NCI-H146 (cell line): Measurements from ENCODE around the gene LPP.

Experiments used
- DNase-seq: peaks from one replicate; lab custom pipeline; 2025; lab: John Stamatoyannopoulos, UW

Gene LPP

GRCh38 chr3:188797045-188797444, 643.1 kb downstream of the LPP start:
- no peak for DNase-seq

GRCh38 chr3:188798556-188799145, 644.7 kb downstream of the LPP start:
- no peak for DNase-seq

GRCh38 chr3:188801393-188801792, 647.4 kb downstream of the LPP start:
- no peak for DNase-seq

- no peak for DNase-seq
These were observed 648.7 kb downstream of the LPP start for GRCh38 chr3:188802645-188803044.

- DNase-seq, result no peak
These were observed 653.0 kb downstream of the LPP start for GRCh38 chr3:188807006-188807405.

GRCh38 chr3:188812198-188812597, 658.2 kb downstream of the LPP start:
- no peak for DNase-seq

GRCh38 chr3:188814581-188814980, 660.6 kb downstream of the LPP start:
- no peak for DNase-seq

GRCh38 chr3:188817103-188817934, 663.4 kb downstream of the LPP start:
- no peak for DNase-seq

GRCh38 chr3:188817935-188818269, 663.9 kb downstream of the LPP start:
- DNase-seq, result no peak

- DNase-seq, result no peak
These were observed 664.3 kb downstream of the LPP start for GRCh38 chr3:188818282-188818681.

GRCh38 chr3:188819939-188820338, 666.0 kb downstream of the LPP start:
- no peak for DNase-seq

GRCh38 chr3:188822004-188822403, 668.0 kb downstream of the LPP start:
- DNase-seq, result no peak

GRCh38 chr3:188822411-188822810, 668.5 kb downstream of the LPP start:
- DNase-seq, result no peak

- DNase-seq, result no peak
These were observed 670.6 kb downstream of the LPP start for GRCh38 chr3:188824566-188824965.

GRCh38 chr3:188825901-188826300, 671.9 kb downstream of the LPP start:
- no peak for DNase-seq

- DNase-seq, result no peak
These were observed 672.6 kb downstream of the LPP start for GRCh38 chr3:188826574-188826973.

- DNase-seq, result no peak
These were observed 673.1 kb downstream of the LPP start for GRCh38 chr3:188827103-188827502.

- no peak for DNase-seq
These were observed 673.6 kb downstream of the LPP start for GRCh38 chr3:188827576-188827975.

GRCh38 chr3:188829130-188829529, 675.2 kb downstream of the LPP start:
- DNase-seq, result no peak

GRCh38 chr3:188829576-188829975, 675.6 kb downstream of the LPP start:
- no peak for DNase-seq

GRCh38 chr3:188830893-188831292, 676.9 kb downstream of the LPP start:
- DNase-seq, result no peak

- no peak for DNase-seq
These were observed 678.2 kb downstream of the LPP start for GRCh38 chr3:188832146-188832545.

- DNase-seq, result no peak
These were observed 679.2 kb downstream of the LPP start for GRCh38 chr3:188832961-188833721.
